GM23338 (cell line): ENCODE results near the gene HECTD2. TPM values are rescaled to one million over a fixed set of nuclear protein-coding genes. Genes with fewer than 3 reads are reported as not detected.
"Not testable (repeated sequence)": the region's sequence is repeated elsewhere in the genome, so short reads cannot be mapped to it uniquely, and the experiment has no call there.

Experiments used
- ATAC-seq: fragments of 200-7000 bp; cut with Tn5 transposase; 3 replicates; pipeline ENCODE4 v1.9.1; 2020
- DNase-seq: peaks from one replicate; pipeline ENCODE4 v3.0.0-alpha.2; 2015; ENCODE audit warnings: low spot score
- H2AFZ ChIP-seq: fragments of 200-600 bp; sonication (generic); 2 replicates; pipeline ENCODE4 v1.8.0; 2016; ENCODE audit warnings: antibody characterized with exemption, mild to moderate bottlenecking, moderate library complexity
- H3F3A ChIP-seq: fragments of 200-600 bp; sonication (generic); replicated peaks from 2 replicates; pipeline ENCODE4 v1.8.0; 2017; ENCODE audit warnings: antibody characterized with exemption, mixed run types, low read depth
- H3K27ac ChIP-seq: fragments of 200-600 bp; sonication (generic); 2 replicates; pipeline ENCODE4 v1.6.1; 2016; ENCODE audit warnings: low read depth
- H3K27me3 ChIP-seq: fragments of 200-600 bp; sonication (generic); 2 replicates; pipeline ENCODE4 v1.8.0; 2016; ENCODE audit warnings: mild to moderate bottlenecking, mixed run types, moderate library complexity; ENCODE audit not compliant: insufficient read depth
- H3K36me3 ChIP-seq: fragments of 200-600 bp; sonication (generic); 2 replicates; pipeline ENCODE4 v1.8.0; 2016; ENCODE audit warnings: mild to moderate bottlenecking; ENCODE audit not compliant: insufficient read depth
- H3K4me1 ChIP-seq: fragments of 200-600 bp; sonication (generic); 2 replicates; pipeline ENCODE4 v1.8.0; 2016; ENCODE audit warnings: mild to moderate bottlenecking, moderate library complexity; ENCODE audit not compliant: insufficient read depth
- H3K4me2 ChIP-seq: fragments of 200-600 bp; sonication (generic); 2 replicates; pipeline ENCODE4 v1.7.1; 2017; ENCODE audit warnings: mixed run types
- H3K4me3 ChIP-seq: fragments of 200-600 bp; sonication (generic); 2 replicates; pipeline ENCODE4 v1.6.1; 2016; ENCODE audit warnings: mixed run types
- H3K79me2 ChIP-seq: fragments of 200-600 bp; sonication (generic); replicated peaks from 2 replicates; pipeline ENCODE4 v1.8.0; 2017; ENCODE audit warnings: mild to moderate bottlenecking; ENCODE audit not compliant: insufficient read depth
- H3K9me2 ChIP-seq: fragments of 200-600 bp; sonication (generic); 2 replicates; pipeline ENCODE4 v1.8.0; 2017; ENCODE audit not compliant: insufficient read depth
- H4K20me1 ChIP-seq: fragments of 200-600 bp; sonication (generic); replicated peaks from 2 replicates; pipeline ENCODE4 v1.8.0; 2017; ENCODE audit warnings: mild to moderate bottlenecking; ENCODE audit not compliant: insufficient read depth
- H3K27ac Mint-ChIP-seq: 2 replicates; pipeline ENCODE4 v1.8.0; 2020; ENCODE audit warnings: inconsistent platforms, mild to moderate bottlenecking, moderate library complexity, mixed read lengths
- H3K27me3 Mint-ChIP-seq: 3 replicates; pipeline ENCODE4 v1.8.0; 2022; ENCODE audit warnings: low read depth, mild to moderate bottlenecking, moderate library complexity, mixed read lengths, inconsistent platforms; ENCODE audit not compliant: insufficient read depth, poor library complexity
- H3K36me3 Mint-ChIP-seq: 3 replicates; pipeline ENCODE4 v1.8.0; 2021; ENCODE audit warnings: low read depth, mild to moderate bottlenecking, inconsistent platforms, moderate library complexity, mixed read lengths
- H3K4me1 Mint-ChIP-seq: 3 replicates; pipeline ENCODE4 v1.8.0; 2020; ENCODE audit warnings: mild to moderate bottlenecking, inconsistent platforms, mixed read lengths
- H3K4me3 Mint-ChIP-seq: 3 replicates; pipeline ENCODE4 v1.8.0; 2021; ENCODE audit warnings: moderate library complexity, mild to moderate bottlenecking, inconsistent platforms, mixed read lengths
- H3K9me3 Mint-ChIP-seq: 3 replicates; pipeline ENCODE4 v1.8.0; 2020; ENCODE audit warnings: moderate library complexity, mild to moderate bottlenecking, inconsistent platforms, mixed read lengths
- CREB1 ChIP-seq: fragments of 250-450 bp; sonication (Bioruptor Pico); IDR thresholded peaks from 2 replicates; pipeline ENCODE4 v1.5.0; 2020; ENCODE audit warnings: low read depth, mild to moderate bottlenecking, moderate library complexity
- CTCF ChIP-seq, 2 experiments: fragments of 200-600 bp in 1 of 2; sonication (generic) in 1 of 2; conservative IDR thresholded peaks; 2 replicates each; pipeline versions ENCODE4 v1.5.1 to v1.6.1; 2016 to 2017; ENCODE audit warnings: antibody characterized with exemption in 2 of 2, low read depth in 2 of 2, mild to moderate bottlenecking in 2 of 2, moderate library complexity in 1 of 2
- JUNB ChIP-seq: IDR thresholded peaks from one replicate; pipeline ENCODE4 v1.6.1; 2016; ENCODE audit warnings: antibody characterized with exemption; ENCODE audit not compliant: unreplicated experiment
- NANOG ChIP-seq: IDR thresholded peaks from 2 replicates; pipeline ENCODE4 v1.6.1; 2016; ENCODE audit warnings: antibody characterized with exemption, borderline replicate concordance
- polyA plus RNA-seq: library from polyadenylated mRNA; unstranded; fragments of >200 nt; fragmentation: Nextera tagmentation; extraction: Ambion mirVana; gene quantifications from 2 replicates; pipeline ENCODE4 v1.2.1, GENCODE V29; 2016
- total RNA-seq: library from RNA; depleted of rRNA; stranded (reverse); fragments of >200 nt; shearing (Covaris generic); gene quantifications from 2 replicates; pipeline ENCODE4 v1.2.3, GENCODE V29; 2014

HECTD2 gene
- total and polyA plus RNA-seq, 2 experiments from 2014 or later: 8.5 to 14.4 TPM

DNA sequence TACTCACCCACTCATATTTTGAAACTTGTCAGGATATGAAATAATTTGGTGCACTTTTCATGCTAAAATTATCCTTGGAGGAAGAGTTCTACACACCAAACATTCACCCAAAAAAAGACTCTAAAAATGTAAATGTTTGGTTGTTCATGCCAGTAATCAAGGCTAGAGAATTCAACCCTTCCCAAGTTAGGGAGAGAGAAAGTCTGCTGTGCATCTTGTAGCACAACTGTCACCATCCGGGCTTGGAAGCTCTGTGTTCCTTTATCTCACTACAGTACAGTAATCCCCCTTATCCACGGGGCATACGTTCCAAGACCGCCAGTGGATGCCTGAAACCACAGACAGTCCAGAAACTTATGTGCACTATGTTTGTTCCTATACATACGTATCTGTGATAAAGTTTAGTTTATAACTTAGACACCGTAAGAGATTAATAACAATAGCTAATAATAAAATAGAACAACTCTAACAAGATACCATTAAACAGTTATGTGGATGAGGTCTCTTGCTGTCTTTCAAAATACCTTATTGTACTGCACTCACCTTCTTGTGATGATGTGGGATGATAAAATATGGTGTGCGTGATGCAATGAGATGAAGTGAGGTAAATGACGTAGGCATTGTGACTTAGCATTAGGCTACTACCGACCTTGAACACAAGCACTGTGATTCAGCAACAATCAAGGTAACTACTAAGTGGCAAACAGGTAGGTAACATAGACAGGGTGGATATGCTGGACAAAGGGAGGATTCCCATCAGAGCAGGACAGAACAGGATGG is 24.6 kb upstream of the HECTD2 start:
- Mint-ChIP-seq H3K9me3 (no peaks in the 10 kb centered on the region), H3K27me3 (peaks cover 6% of the 10 kb centered on the region), H3K4me3 (no peak overlapping the region), H3K4me1 (peaks cover 5% of the 10 kb centered on the region), H3K27ac (no peak overlapping the region), H3K36me3 (no peaks in the 10 kb centered on the region; the same call in 2 of the 3 replicates)
- no peaks in the 10 kb centered on the region for H3K27me3 ChIP-seq
- H3K9me2 ChIP-seq: no peaks in the 10 kb centered on the region
- H3K4me1 ChIP-seq: no peaks in the 10 kb centered on the region
- H4K20me1 ChIP-seq: no peaks in the 10 kb centered on the region
- no peaks in the 10 kb centered on the region for H3K36me3 ChIP-seq
- no peak overlapping the region for H2AFZ ChIP-seq
- H3K4me3 ChIP-seq: no peak overlapping the region
- no peak overlapping the region for H3K27ac ChIP-seq
- ATAC-seq: no peak
- DNase-seq: no peak
- no peaks in the 10 kb centered on the region for H3K79me2 ChIP-seq
- H3F3A ChIP-seq: no peaks in the 10 kb centered on the region
- TF ChIP-seq JUNB (no peak), CREB1 (CRISPR knock-in tag) (no peak)
- H3K4me2 ChIP-seq: no peak overlapping the region

- ATAC-seq (peak; percentile 83), DNase-seq (peak; percentile 85)
- Histone ChIP-seq H3F3A (no peaks in the 10 kb centered on the region), H3K4me2 (no peak overlapping the region), H3K9me2 (no peaks in the 10 kb centered on the region), H3K27ac (no peak overlapping the region), H2AFZ (peak overlapping the region; percentile 1; the same call in 1 of the 2 replicates), H3K79me2 (no peaks in the 10 kb centered on the region), H3K4me1 (no peaks in the 10 kb centered on the region), H3K4me3 (no peak overlapping the region), H3K36me3 (no peaks in the 10 kb centered on the region), H3K27me3 (no peaks in the 10 kb centered on the region), H4K20me1 (no peaks in the 10 kb centered on the region)
- Mint-ChIP-seq H3K4me1 (no peaks in the 10 kb centered on the region), H3K9me3 (no peaks in the 10 kb centered on the region), H3K4me3 (no peak overlapping the region), H3K27ac (no peak overlapping the region), H3K36me3 (no peaks in the 10 kb centered on the region), H3K27me3 (peaks cover 4% of the 10 kb centered on the region)
- TF ChIP-seq NANOG (no peak), CTCF (conservative IDR thresholded peaks at IDR 0.05; ENCODE audit: low read depth in 2 of 2) (peak; percentile 64 to 72)
Observed at GRCh38 chr10:91389636-91390512, 20.3 kb upstream of the HECTD2 start.

- not testable (repeated sequence) for H3K4me3 ChIP-seq, H3F3A ChIP-seq, H3K27ac ChIP-seq, H3K9me2 ChIP-seq, H3K27ac Mint-ChIP-seq, H3K9me3 Mint-ChIP-seq, H3K4me1 ChIP-seq, H3K27me3 Mint-ChIP-seq, H3K27me3 ChIP-seq, ATAC-seq, H3K4me2 ChIP-seq, H3K4me1 Mint-ChIP-seq, DNase-seq, H4K20me1 ChIP-seq, H3K36me3 Mint-ChIP-seq, H3K36me3 ChIP-seq, H3K4me3 Mint-ChIP-seq, H3K79me2 ChIP-seq
- H2AFZ ChIP-seq: peak overlapping the region; percentile 1; the same call in 1 of the 2 replicates
Observed at GRCh38 chr10:91390513-91390825, 19.7 kb upstream of the HECTD2 start.
